Nucleus accumbens (tissue), 56 donors: ENCODE measurements around the gene TXNRD2.

Experiments used
- DNase-seq, 56 donors: peaks; one replicate each; lab custom pipeline; 2025; lab: John Stamatoyannopoulos, UW

The TXNRD2 gene

GRCh38 chr22:19969141-19969928, 27.7 kb upstream of the TXNRD2 start:
- DNase-seq = no peak

- no peak for DNase-seq
These were observed 26.9 kb upstream of the TXNRD2 start for GRCh38 chr22:19968450-19968891.

- DNase-seq = no peak
These were observed 26.3 kb upstream of the TXNRD2 start for GRCh38 chr22:19967850-19968449.

- no peak for DNase-seq
These were observed 25.5 kb upstream of the TXNRD2 start for GRCh38 chr22:19966908-19967750.

GRCh38 chr22:19965771-19966709, 24.4 kb upstream of the TXNRD2 start:
- peak in 19 of 56 donors; percentile 7 to 60 (median 29) for DNase-seq

GRCh38 chr22:19964701-19965386, 23.2 kb upstream of the TXNRD2 start:
- DNase-seq = no peak

GRCh38 chr22:19963863-19964642, 22.4 kb upstream of the TXNRD2 start:
- no peak for DNase-seq

GRCh38 chr22:19962909-19963806, 21.5 kb upstream of the TXNRD2 start:
- DNase-seq = no peak

- DNase-seq = peak in 52 of 56 donors; percentile 19 to 89 (median 72)
These were observed 20.8 kb upstream of the TXNRD2 start for GRCh38 chr22:19962246-19962908.

- no peak for DNase-seq
These were observed 20.2 kb upstream of the TXNRD2 start for GRCh38 chr22:19961868-19962245.

GRCh38 chr22:19961201-19961580, 19.6 kb upstream of the TXNRD2 start:
- no peak for DNase-seq

GRCh38 chr22:19960491-19961200, 19.0 kb upstream of the TXNRD2 start:
- no peak for DNase-seq

- no peak for DNase-seq
These were observed 18.2 kb upstream of the TXNRD2 start for GRCh38 chr22:19959587-19960490.

- DNase-seq = peak in 7 of 56 donors; percentile 12 to 52 (median 31)
These were observed 17.5 kb upstream of the TXNRD2 start for GRCh38 chr22:19959043-19959586.
